ENCODE results near the gene LGALS13. TPM values are rescaled to one million over a fixed set of nuclear protein-coding genes. Genes with fewer than 3 reads are reported as not detected.

Gene LGALS13
- total and polyA plus RNA-seq, 8 donors, result not detected

DNA sequence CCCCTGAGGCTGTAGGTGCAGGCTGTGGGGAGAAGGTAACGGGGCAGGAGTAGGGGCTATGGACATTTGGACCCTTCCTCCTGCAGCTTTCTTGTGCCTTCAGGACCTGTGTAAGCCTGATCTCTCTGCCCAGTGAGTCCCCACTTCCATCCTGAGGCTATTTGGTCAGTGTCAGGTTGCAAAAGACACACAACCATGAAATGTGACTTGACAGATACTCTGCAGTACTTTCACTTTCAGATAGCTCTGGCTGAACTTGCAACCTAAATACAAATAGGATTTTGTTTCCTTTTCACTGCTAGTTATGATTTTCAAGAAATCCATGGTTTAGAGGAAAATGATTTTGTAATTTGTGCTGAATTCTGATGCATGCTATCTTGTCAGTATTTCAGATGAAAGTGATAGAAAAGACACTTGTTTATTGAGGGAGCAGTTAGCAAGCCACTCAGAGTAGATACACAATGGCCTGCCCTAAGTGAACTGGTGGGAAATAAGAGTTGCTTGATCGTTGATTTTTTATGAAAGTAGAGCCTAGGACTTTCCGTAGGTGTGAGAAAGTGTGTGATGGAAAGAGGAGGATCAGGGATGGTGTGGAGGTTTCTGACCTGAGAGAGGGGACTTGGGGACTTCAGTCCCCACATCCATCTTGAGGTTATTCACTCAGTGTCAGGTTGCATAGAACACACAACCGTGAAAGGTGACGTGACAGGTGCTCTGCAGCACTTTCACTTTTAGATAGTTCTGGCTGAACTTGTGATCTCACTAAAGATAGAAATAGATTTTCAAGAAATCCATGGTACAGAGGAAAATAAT lies 44.3 kb upstream of the LGALS13 start:
- TF ChIP-seq, protein P1, sequence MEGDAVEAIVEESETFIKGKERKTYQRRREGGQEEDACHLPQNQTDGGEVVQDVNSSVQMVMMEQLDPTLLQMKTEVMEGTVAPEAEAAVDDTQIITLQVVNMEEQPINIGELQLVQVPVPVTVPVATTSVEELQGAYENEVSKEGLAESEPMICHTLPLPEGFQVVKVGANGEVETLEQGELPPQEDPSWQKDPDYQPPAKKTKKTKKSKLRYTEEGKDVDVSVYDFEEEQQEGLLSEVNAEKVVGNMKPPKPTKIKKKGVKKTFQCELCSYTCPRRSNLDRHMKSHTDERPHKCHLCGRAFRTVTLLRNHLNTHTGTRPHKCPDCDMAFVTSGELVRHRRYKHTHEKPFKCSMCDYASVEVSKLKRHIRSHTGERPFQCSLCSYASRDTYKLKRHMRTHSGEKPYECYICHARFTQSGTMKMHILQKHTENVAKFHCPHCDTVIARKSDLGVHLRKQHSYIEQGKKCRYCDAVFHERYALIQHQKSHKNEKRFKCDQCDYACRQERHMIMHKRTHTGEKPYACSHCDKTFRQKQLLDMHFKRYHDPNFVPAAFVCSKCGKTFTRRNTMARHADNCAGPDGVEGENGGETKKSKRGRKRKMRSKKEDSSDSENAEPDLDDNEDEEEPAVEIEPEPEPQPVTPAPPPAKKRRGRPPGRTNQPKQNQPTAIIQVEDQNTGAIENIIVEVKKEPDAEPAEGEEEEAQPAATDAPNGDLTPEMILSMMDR (IDR thresholded peaks at IDR 0.05), result no peak
- TF ChIP-seq POLR2AphosphoS5 (IDR thresholded peaks at IDR 0.05) (no peak), POLR2A (IDR thresholded peaks at IDR 0.05) (no peak), EP300 (IDR thresholded peaks at IDR 0.05) (no peak)
- WGBS, 5 donors, result 34 to 65% (median 47%) methylated on average over 5 of the region's 5 CpGs
- peak overlapping the region in 2 of 5 donors; percentile 6 to 58 for H3K27ac ChIP-seq
- no peaks in the 10 kb centered on the region for H3K36me3 ChIP-seq
- no peaks in the 10 kb centered on the region for H3K9me3 ChIP-seq
- intact Hi-C loops (cut with DNase I; ENCODE audit: low total_unique reads), result loop anchor here (5.0 kb wide), 1 partner anchor 114 kb away; no protein-coding TSS in a partner anchor
- peak in 1 of 2 donors; percentile 32 for DNase-seq
- no peak overlapping the region for H3K4me3 ChIP-seq
- peaks cover 0 to 11% (median 5%) of the 10 kb centered on the region in 4 donors for H3K4me1 ChIP-seq
- peaks cover 0 to 4% (median 0%) of the 10 kb centered on the region in 3 donors for H3K27me3 ChIP-seq

DNA sequence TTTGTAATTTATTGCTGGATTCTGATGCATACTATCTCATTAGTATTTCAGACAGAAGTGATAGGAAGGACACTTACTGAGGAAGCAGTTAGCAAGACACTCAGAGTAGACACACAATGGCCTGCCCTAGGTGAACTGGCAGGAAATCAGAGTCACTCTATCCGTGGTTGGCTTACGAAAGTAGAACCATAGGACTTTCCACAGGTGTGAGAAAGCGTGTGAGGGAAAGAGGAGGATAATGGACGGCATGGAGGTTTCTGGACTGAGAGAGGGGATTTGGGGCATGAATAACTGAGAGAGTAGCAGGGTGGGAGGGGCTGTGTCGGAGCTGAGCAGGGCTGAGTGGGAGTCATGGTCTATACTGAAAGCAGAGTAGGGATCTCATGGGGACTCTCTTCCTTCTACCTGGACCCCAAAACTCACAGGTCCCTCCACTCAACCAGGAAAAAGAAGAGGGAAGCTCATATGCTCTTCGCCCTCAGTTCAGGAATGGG lies 43.7 kb upstream of the LGALS13 start:
- DNase-seq, result no peak
- H3K27ac ChIP-seq, result peak overlapping the region in 1 of 5 donors; percentile 58
- intact Hi-C loops (cut with DNase I; ENCODE audit: low total_unique reads), result loop anchor here (5.0 kb wide), 1 partner anchor 114 kb away; no protein-coding TSS in a partner anchor
- peaks cover 0 to 11% (median 5%) of the 10 kb centered on the region in 4 donors for H3K4me1 ChIP-seq
- H3K36me3 ChIP-seq, result no peaks in the 10 kb centered on the region
- no peaks in the 10 kb centered on the region for H3K9me3 ChIP-seq
- TF ChIP-seq POLR2A (IDR thresholded peaks at IDR 0.05), result no peak
- TF ChIP-seq, protein P1 (IDR thresholded peaks at IDR 0.05), result no peak
- H3K27me3 ChIP-seq, result no peaks in the 10 kb centered on the region
- WGBS, 5 donors, result 62 to 66% (median 63%) methylated on average over 6 of the region's 6 CpGs
- no peak overlapping the region for H3K4me3 ChIP-seq

DNA sequence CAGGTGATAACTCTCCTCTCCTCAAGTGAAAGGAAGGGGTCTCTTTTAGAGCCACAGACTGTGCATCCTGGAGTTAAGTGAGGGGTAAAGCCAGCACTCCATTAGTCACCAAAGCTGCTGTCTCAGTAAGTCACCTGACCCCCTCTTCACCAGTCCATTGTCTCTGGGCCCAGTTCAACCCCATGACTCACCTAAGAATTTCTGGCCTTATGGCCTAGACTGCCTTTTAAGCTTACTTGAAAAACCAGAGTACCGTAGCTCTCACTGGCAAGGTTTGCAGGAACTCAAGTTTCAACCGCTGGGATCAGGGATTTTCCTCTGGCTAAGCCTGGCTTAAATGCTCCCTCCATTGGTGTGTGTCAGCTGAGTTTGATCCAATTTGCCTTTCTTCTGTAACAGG lies 38.9 kb upstream of the LGALS13 start:
- H3K36me3 ChIP-seq, result no peaks in the 10 kb centered on the region
- no peak overlapping the region for H3K27ac ChIP-seq
- H3K4me3 ChIP-seq, result no peak overlapping the region
- H3K9me3 ChIP-seq, result no peaks in the 10 kb centered on the region
- intact Hi-C loops (cut with DNase I; ENCODE audit: low total_unique reads), result no loop called here
- TF ChIP-seq POLR2AphosphoS5 (IDR thresholded peaks at IDR 0.05), result no peak
- TF ChIP-seq EP300 (IDR thresholded peaks at IDR 0.05), result no peak
- TF ChIP-seq, protein P1 (IDR thresholded peaks at IDR 0.05), result no peak
- TF ChIP-seq POLR2A (IDR thresholded peaks at IDR 0.05), result no peak
- 71 to 78% (median 73%) methylated on average over 2 of the region's 2 CpGs for WGBS, 5 donors
- no peak for DNase-seq
- peaks cover 0 to 1% (median under 1%) of the 10 kb centered on the region in 4 donors for H3K4me1 ChIP-seq
- peaks cover 0 to 18% (median 0%) of the 10 kb centered on the region in 3 donors for H3K27me3 ChIP-seq

DNA sequence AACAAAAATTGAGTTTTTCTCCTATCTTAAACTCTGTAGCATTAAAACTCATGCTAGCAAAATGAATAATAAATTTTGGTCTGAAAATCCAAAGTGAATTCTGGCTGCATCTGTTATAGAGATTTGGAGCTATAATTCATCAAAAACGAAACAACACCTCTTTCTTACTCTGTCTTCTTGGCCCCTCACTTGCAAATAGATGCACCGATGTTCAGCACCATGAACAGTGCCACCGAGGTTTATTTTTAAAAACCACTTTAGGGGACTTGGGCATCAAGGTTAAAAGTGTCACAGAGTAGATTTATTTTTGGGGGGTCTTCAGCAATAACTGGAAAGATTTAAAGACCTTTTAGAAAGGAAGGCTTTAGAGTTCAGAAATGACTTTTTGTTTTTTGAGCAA lies 36.3 kb upstream of the LGALS13 start:
- peaks cover 0 to 18% (median 0%) of the 10 kb centered on the region in 3 donors for H3K27me3 ChIP-seq
- 41 to 50% (median 46%) methylated on average over 3 of the region's 3 CpGs for WGBS, 5 donors
- intact Hi-C loops (cut with DNase I; ENCODE audit: low total_unique reads), result no loop called here
- H3K4me3 ChIP-seq, result no peak overlapping the region
- no peak overlapping the region for H3K27ac ChIP-seq
- DNase-seq, result no peak
- H3K36me3 ChIP-seq, result no peaks in the 10 kb centered on the region
- TF ChIP-seq POLR2A (IDR thresholded peaks at IDR 0.05) (no peak), POLR2AphosphoS5 (IDR thresholded peaks at IDR 0.05) (no peak), EP300 (IDR thresholded peaks at IDR 0.05) (no peak)
- TF ChIP-seq, protein P1 (IDR thresholded peaks at IDR 0.05), result no peak
- H3K4me1 ChIP-seq, result no peaks in the 10 kb centered on the region
- H3K9me3 ChIP-seq, result no peaks in the 10 kb centered on the region

All from stomach (tissue), 9 donors.